Endothelial cell of hepatic sinusoid (primary cell): Measurements from ENCODE around the gene FRMD5.

Experiments
- in situ Hi-C: cut with HindIII; loops from 2 replicates; pipeline ENCODE4 v1.10.0; 2017; ENCODE audit warnings: low sequenced_read_pairs

FRMD5 gene

GRCh38 chr15:43901495-43901894, 293.6 kb downstream of the FRMD5 start:
- in situ Hi-C loops: loop anchor here (5.0 to 10.0 kb wide), 4 partner anchors 86 to 316 kb away; no protein-coding TSS in a partner anchor

- in situ Hi-C loops: loop anchor here (5.0 to 10.0 kb wide), 4 partner anchors 86 to 316 kb away; no protein-coding TSS in a partner anchor
Measured at GRCh38 chr15:43900996-43901395, 294.1 kb downstream of the FRMD5 start.

- in situ Hi-C loops: loop anchor here (5.0 to 10.0 kb wide), 4 partner anchors 87 to 317 kb away; no protein-coding TSS in a partner anchor
Measured at GRCh38 chr15:43899928-43900327, 295.1 kb downstream of the FRMD5 start.

GRCh38 chr15:43898891-43899290, 296.2 kb downstream of the FRMD5 start:
- in situ Hi-C loops: no loop called here

- in situ Hi-C loops: no loop called here
Measured at GRCh38 chr15:43896543-43896942, 298.5 kb downstream of the FRMD5 start.

- in situ Hi-C loops: no loop called here
Measured at GRCh38 chr15:43895586-43895985, 299.5 kb downstream of the FRMD5 start.

- in situ Hi-C loops: no loop called here
Measured at GRCh38 chr15:43893956-43894355, 301.1 kb downstream of the FRMD5 start.

- in situ Hi-C loops: no loop called here
Measured at GRCh38 chr15:43889042-43889441, 306.0 kb downstream of the FRMD5 start.

- in situ Hi-C loops: no loop called here
Measured at GRCh38 chr15:43887901-43888300, 307.2 kb downstream of the FRMD5 start.

- in situ Hi-C loops: no loop called here
Measured at GRCh38 chr15:43886558-43886957, 308.5 kb downstream of the FRMD5 start.

- in situ Hi-C loops: no loop called here
Measured at GRCh38 chr15:43883571-43883970, 311.5 kb downstream of the FRMD5 start.

GRCh38 chr15:43881944-43882343, 313.1 kb downstream of the FRMD5 start:
- in situ Hi-C loops: no loop called here

- in situ Hi-C loops: no loop called here
Measured at GRCh38 chr15:43881245-43881644, 313.8 kb downstream of the FRMD5 start.

- in situ Hi-C loops: no loop called here
Measured at GRCh38 chr15:43880406-43881194, 314.5 kb downstream of the FRMD5 start.

- in situ Hi-C loops: no loop called here
Measured at GRCh38 chr15:43879386-43880355, 315.4 kb downstream of the FRMD5 start.

- in situ Hi-C loops: no loop called here
Measured at GRCh38 chr15:43878446-43878845, 316.6 kb downstream of the FRMD5 start.

GRCh38 chr15:43877371-43877770, 317.7 kb downstream of the FRMD5 start:
- in situ Hi-C loops: no loop called here

GRCh38 chr15:43876872-43877271, 318.2 kb downstream of the FRMD5 start:
- in situ Hi-C loops: no loop called here

GRCh38 chr15:43873651-43874050, 321.4 kb downstream of the FRMD5 start:
- in situ Hi-C loops: loop anchor here (25.0 kb wide), 1 partner anchor 614 kb away; no protein-coding TSS in a partner anchor

GRCh38 chr15:43872416-43873020, 322.6 kb downstream of the FRMD5 start:
- in situ Hi-C loops: loop anchor here (25.0 kb wide), 1 partner anchor 615 kb away; no protein-coding TSS in a partner anchor

- in situ Hi-C loops: loop anchor here (25.0 kb wide), 1 partner anchor 615 kb away; no protein-coding TSS in a partner anchor
Measured at GRCh38 chr15:43871835-43872234, 323.2 kb downstream of the FRMD5 start.
